Measurements from ENCODE around the gene SOCS4. TPM values are rescaled to one million over a fixed set of nuclear protein-coding genes. Genes with fewer than 3 reads are reported as not detected.
"Not testable (repeated sequence)": the region's sequence is repeated elsewhere in the genome, so short reads cannot be mapped to it uniquely, and the experiment has no call there.

Gene SOCS4
- 15.5 and 15.7 TPM in 2 replicates for total RNA-seq (2012; rRNA removed)

DNA sequence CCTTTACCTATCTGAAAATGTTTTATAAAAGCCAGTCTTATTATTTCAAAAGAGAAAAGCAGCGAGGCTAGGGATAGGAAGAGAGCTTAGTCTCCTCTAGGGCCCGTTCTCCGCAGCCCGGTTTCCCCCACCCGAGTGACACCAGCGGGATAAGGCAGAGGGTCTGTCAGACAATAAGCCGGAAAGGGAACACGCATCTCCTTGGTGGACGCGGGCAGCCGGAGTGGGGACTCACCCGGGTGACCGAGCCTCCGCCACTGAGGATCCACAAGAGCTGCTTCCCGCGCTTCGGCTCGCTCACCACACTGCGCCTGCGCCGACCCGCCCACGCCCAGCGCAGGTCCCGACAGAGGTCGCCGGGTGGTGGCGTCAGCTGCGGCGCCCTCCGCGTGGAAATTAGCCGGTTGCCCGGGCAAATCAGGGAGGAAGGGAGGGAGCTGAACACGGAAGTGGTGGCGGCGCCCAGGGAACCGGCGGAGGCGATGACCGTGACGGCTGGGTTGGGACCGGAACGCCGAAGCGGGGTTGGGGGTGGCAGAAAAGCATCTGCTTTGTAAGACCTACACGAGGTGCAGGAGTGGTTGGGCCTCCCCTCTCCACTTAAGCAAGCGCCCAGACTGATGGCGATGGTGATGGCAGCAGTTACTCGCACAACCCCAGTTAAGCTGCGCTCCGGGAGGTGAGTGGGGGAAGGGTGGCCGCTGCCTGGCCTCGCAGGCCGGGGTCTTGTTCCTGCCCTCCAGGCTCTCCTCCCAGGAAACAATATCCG is at the start of gene SOCS4, which contains the start of gene WDHD1:
Gene SOCS4, plus strand, starts transcription at position 444 of the 769 bp plus-strand sequence. CDS start 15,806 bp downstream, outside the sequence.
Gene WDHD1, minus strand, starts transcription at position 307 of the 769 bp plus-strand sequence. CDS start 312 bp downstream, outside the sequence.
- Histone ChIP-seq H3K36me3 (ENCODE audit: insufficient read depth, low read length) (no peaks in the 10 kb centered on the region), H3K27me3 (ENCODE audit: control insufficient read depth, insufficient read depth, low read length) (no peaks in the 10 kb centered on the region), H3K4me3 (ENCODE audit: low read length) (peak within 1 kb of the TSS; percentile 96), H3K4me1 (ENCODE audit: control insufficient read depth, insufficient read depth, low read length) (peaks cover 23% of the 10 kb centered on the region), H3K4me2 (ENCODE audit: low read length) (peak within 1 kb of the TSS; percentile 95), H3K9ac (ENCODE audit: low read depth, low read length) (peak within 1 kb of the TSS; percentile 92), H3K9me3 (replicated peaks; ENCODE audit: low read length) (no peaks in the 10 kb centered on the region)

DNA sequence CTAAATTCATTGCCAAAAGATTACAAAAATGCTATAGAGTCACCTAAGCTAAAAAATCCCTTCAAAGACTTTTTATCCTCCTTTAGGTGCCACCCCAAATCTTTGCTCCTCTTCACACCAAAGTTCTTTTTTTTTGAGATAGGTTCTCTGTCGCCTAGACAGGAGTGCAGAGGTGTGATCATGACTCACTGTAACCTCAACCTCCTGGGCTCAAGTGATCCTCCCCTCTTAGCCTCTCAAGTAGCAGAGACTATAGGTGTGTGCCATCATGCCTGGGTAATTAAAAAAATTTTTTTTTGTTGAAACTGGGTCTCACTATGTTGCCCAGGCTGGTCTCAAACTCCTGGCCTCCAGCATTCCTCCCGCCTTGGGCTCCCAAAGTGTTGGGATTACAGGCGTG is 48.0 kb upstream of the SOCS4 start:
- Histone ChIP-seq H3K4me2 (ENCODE audit: low read length) (no peak overlapping the region), H3K27me3 (ENCODE audit: control insufficient read depth, insufficient read depth, low read length) (no peaks in the 10 kb centered on the region), H3K9ac (ENCODE audit: low read depth, low read length) (no peak overlapping the region), H3K4me3 (ENCODE audit: low read length) (no peak overlapping the region), H3K36me3 (ENCODE audit: insufficient read depth, low read length) (no peaks in the 10 kb centered on the region), H3K4me1 (ENCODE audit: control insufficient read depth, insufficient read depth, low read length) (peaks cover 10% of the 10 kb centered on the region), H3K9me3 (replicated peaks; ENCODE audit: low read length) (no peaks in the 10 kb centered on the region)

GRCh38 chr14:54981698-54982097 is 45.3 kb upstream of the SOCS4 start:
- Histone ChIP-seq H3K9ac (ENCODE audit: low read depth, low read length) (no peak overlapping the region), H3K4me2 (ENCODE audit: low read length) (no peak overlapping the region), H3K4me3 (ENCODE audit: low read length) (no peak overlapping the region), H3K36me3 (ENCODE audit: insufficient read depth, low read length) (no peaks in the 10 kb centered on the region), H3K27me3 (ENCODE audit: control insufficient read depth, insufficient read depth, low read length) (no peaks in the 10 kb centered on the region), H3K4me1 (ENCODE audit: control insufficient read depth, insufficient read depth, low read length) (peaks cover 1% of the 10 kb centered on the region), H3K9me3 (replicated peaks; ENCODE audit: low read length) (no peaks in the 10 kb centered on the region)

GRCh38 chr14:54985156-54985555 is 41.9 kb upstream of the SOCS4 start:
- Histone ChIP-seq H3K4me1 (ENCODE audit: control insufficient read depth, insufficient read depth, low read length) (no peaks in the 10 kb centered on the region), H3K9me3 (replicated peaks; ENCODE audit: low read length) (no peaks in the 10 kb centered on the region), H3K36me3 (ENCODE audit: insufficient read depth, low read length) (peaks cover 8% of the 10 kb centered on the region), H3K27me3 (ENCODE audit: control insufficient read depth, insufficient read depth, low read length) (no peaks in the 10 kb centered on the region), H3K9ac (ENCODE audit: low read depth, low read length) (no peak overlapping the region), H3K4me2 (ENCODE audit: low read length) (no peak overlapping the region), H3K4me3 (ENCODE audit: low read length) (no peak overlapping the region)

GRCh38 chr14:55000381-55000780 is 26.7 kb upstream of the SOCS4 start:
- Histone ChIP-seq H3K36me3 (ENCODE audit: insufficient read depth, low read length) (peaks cover 5% of the 10 kb centered on the region), H3K4me3 (ENCODE audit: low read length) (no peak overlapping the region), H3K4me2 (ENCODE audit: low read length) (no peak overlapping the region), H3K27me3 (ENCODE audit: control insufficient read depth, insufficient read depth, low read length) (no peaks in the 10 kb centered on the region), H3K9me3 (replicated peaks; ENCODE audit: low read length) (no peaks in the 10 kb centered on the region), H3K9ac (ENCODE audit: low read depth, low read length) (no peak overlapping the region), H3K4me1 (ENCODE audit: control insufficient read depth, insufficient read depth, low read length) (no peaks in the 10 kb centered on the region)

DNA sequence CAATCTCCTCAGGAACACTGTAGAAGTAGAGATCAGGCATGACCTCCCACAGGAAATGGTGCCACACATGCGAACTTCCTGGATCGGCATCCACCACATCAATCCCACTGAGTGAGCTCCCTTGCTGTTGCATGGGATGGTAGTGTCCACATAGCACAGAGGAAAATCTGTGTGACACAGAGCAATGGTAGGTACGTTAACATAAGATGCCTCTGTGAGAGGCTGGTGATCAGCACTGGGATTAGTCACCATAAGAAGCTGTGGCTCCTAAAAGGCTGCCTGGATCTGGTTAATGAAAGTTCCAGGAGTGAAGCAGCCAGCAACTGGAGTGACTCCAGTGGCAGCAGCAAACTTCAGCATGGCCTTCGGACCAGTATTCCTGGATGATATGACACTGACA is 22.0 kb upstream of the SOCS4 start:
- Histone ChIP-seq H3K4me1 (ENCODE audit: control insufficient read depth, insufficient read depth, low read length) (no peaks in the 10 kb centered on the region), H3K4me3 (ENCODE audit: low read length) (no peak overlapping the region), H3K9ac (ENCODE audit: low read depth, low read length) (no peak overlapping the region), H3K36me3 (ENCODE audit: insufficient read depth, low read length) (peaks cover 5% of the 10 kb centered on the region), H3K4me2 (ENCODE audit: low read length) (no peak overlapping the region), H3K27me3 (ENCODE audit: control insufficient read depth, insufficient read depth, low read length) (no peaks in the 10 kb centered on the region), H3K9me3 (replicated peaks; ENCODE audit: low read length) (no peaks in the 10 kb centered on the region)

DNA sequence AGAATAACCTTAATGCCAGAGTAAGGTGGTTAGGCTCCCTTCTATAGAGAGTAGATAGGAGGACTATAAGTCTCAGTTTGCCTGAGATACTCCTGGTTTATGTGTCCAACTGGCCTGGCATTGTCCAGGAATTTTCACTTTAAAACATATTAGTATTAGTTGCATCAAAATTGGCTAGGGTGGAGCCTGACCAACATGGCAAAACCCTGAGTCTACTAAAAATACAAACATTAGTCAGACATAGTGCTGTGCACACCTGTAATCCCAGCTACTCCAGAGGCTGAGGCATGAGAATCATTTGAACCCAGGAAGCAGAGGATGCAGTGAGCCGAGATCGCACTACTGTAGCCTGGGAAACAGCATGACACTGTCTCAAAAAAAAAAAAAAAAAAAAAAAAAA is 12.0 kb upstream of the SOCS4 start:
- Histone ChIP-seq H3K36me3 (ENCODE audit: insufficient read depth, low read length) (peaks cover 10% of the 10 kb centered on the region), H3K27me3 (ENCODE audit: control insufficient read depth, insufficient read depth, low read length) (no peaks in the 10 kb centered on the region), H3K9me3 (replicated peaks; ENCODE audit: low read length) (no peaks in the 10 kb centered on the region), H3K9ac (ENCODE audit: low read depth, low read length) (no peak overlapping the region), H3K4me3 (ENCODE audit: low read length) (no peak overlapping the region), H3K4me1 (ENCODE audit: control insufficient read depth, insufficient read depth, low read length) (no peaks in the 10 kb centered on the region), H3K4me2 (ENCODE audit: low read length) (no peak overlapping the region)

GRCh38 chr14:55019968-55020554 is 7.0 kb upstream of the SOCS4 start:
- no peak overlapping the region for H3K4me2 ChIP-seq (ENCODE audit: low read length)
- no peak overlapping the region for H3K9ac ChIP-seq (ENCODE audit: low read depth, low read length)
- H3K4me3 ChIP-seq (ENCODE audit: low read length): no peak overlapping the region
- no peaks in the 10 kb centered on the region for H3K4me1 ChIP-seq (ENCODE audit: control insufficient read depth, insufficient read depth, low read length)
- no peaks in the 10 kb centered on the region for H3K36me3 ChIP-seq (ENCODE audit: insufficient read depth, low read length)
- H3K27me3 ChIP-seq (ENCODE audit: control insufficient read depth, insufficient read depth, low read length): no peaks in the 10 kb centered on the region
- H3K9me3 ChIP-seq (replicated peaks; ENCODE audit: low read length): no peaks in the 10 kb centered on the region

- H3K9me3 ChIP-seq (replicated peaks; ENCODE audit: low read length); H3K4me3 ChIP-seq (ENCODE audit: low read length): not testable (repeated sequence)
- peaks cover 22% of the 10 kb centered on the region for H3K4me1 ChIP-seq (ENCODE audit: control insufficient read depth, insufficient read depth, low read length)
Measured at GRCh38 chr14:55024365-55024764, 2.7 kb upstream of the SOCS4 start.

GRCh38 chr14:55025948-55026347 is 1.1 kb upstream of the SOCS4 start:
- H3K4me3 ChIP-seq (ENCODE audit: low read length): peak overlapping the region; percentile 96
- peak overlapping the region; percentile 92 for H3K9ac ChIP-seq (ENCODE audit: low read depth, low read length)

More at GRCh38 chr14:55024365-55024764, 2.7 kb upstream of the SOCS4 start:
- not testable (repeated sequence) for H3K4me2 ChIP-seq (ENCODE audit: low read length); H3K27me3 ChIP-seq (ENCODE audit: control insufficient read depth, insufficient read depth, low read length); H3K36me3 ChIP-seq (ENCODE audit: insufficient read depth, low read length); H3K9ac ChIP-seq (ENCODE audit: low read depth, low read length)

GRCh38 chr14:55026441-55026792 is 619 bp upstream of the SOCS4 start:
- Histone ChIP-seq H3K36me3 (ENCODE audit: insufficient read depth, low read length) (no peaks in the 10 kb centered on the region), H3K4me1 (ENCODE audit: control insufficient read depth, insufficient read depth, low read length) (peaks cover 23% of the 10 kb centered on the region), H3K4me2 (ENCODE audit: low read length) (peak overlapping the region; percentile 95), H3K9ac (ENCODE audit: low read depth, low read length) (peak overlapping the region; percentile 92), H3K9me3 (replicated peaks; ENCODE audit: low read length) (no peaks in the 10 kb centered on the region), H3K27me3 (ENCODE audit: control insufficient read depth, insufficient read depth, low read length) (no peaks in the 10 kb centered on the region), H3K4me3 (ENCODE audit: low read length) (peak overlapping the region; percentile 96)

More at GRCh38 chr14:55025948-55026347, 1.1 kb upstream of the SOCS4 start:
- H3K36me3 ChIP-seq (ENCODE audit: insufficient read depth, low read length): no peaks in the 10 kb centered on the region
- no peaks in the 10 kb centered on the region for H3K27me3 ChIP-seq (ENCODE audit: control insufficient read depth, insufficient read depth, low read length)
- peaks cover 23% of the 10 kb centered on the region for H3K4me1 ChIP-seq (ENCODE audit: control insufficient read depth, insufficient read depth, low read length)
- H3K4me2 ChIP-seq (ENCODE audit: low read length): peak overlapping the region; percentile 95
- H3K9me3 ChIP-seq (replicated peaks; ENCODE audit: low read length): no peaks in the 10 kb centered on the region

Data from skeletal muscle satellite cell (primary cell).